Measurements from ENCODE around the gene DOCK3.

- TF ChIP-seq BACH2 (CRISPR knock-in tag; IDR thresholded peaks at IDR 0.05; ENCODE audit: borderline replicate concordance) (no peak), RARB (CRISPR knock-in tag; IDR thresholded peaks at IDR 0.05) (no peak)
These were observed 319.8 kb downstream of the DOCK3 start for GRCh38 chr3:50994537-50994936.
